Measurements from ENCODE around the gene ZDHHC8.
"Not testable (repeated sequence)": the region's sequence is repeated elsewhere in the genome, so short reads cannot be mapped to it uniquely, and the experiment has no call there.

ZDHHC8 gene

DNA sequence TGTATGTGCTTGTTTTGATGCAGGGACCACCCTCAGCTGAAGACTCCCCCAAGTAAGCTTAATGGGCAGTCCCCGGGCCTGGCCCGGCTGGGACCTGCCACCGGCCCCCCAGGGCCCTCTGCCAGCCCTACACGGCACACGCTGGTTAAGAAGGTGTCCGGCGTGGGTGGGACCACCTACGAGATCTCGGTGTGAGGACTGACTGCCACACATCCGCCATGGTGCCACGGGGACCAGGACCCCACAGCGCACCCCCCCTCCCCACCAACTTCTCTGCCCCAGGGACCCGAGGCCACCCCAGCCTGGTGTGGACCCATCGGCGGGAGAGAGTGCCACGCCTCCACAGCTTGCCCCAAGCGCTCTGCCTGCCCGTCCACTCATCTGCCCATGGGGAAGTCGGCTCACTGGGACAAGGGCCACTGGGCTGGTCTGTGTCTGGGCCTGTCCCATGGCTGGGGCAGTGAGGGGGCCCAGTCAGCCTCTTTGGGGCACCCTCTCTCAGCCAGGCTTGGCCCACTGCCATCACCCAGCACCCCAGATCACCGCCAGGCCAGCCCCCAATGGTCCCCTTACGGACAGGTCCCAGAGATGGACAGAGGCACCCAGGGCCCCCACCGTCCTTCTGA lies 13.7 kb downstream of the ZDHHC8 start:
- no peak for FAIRE-seq

DNA sequence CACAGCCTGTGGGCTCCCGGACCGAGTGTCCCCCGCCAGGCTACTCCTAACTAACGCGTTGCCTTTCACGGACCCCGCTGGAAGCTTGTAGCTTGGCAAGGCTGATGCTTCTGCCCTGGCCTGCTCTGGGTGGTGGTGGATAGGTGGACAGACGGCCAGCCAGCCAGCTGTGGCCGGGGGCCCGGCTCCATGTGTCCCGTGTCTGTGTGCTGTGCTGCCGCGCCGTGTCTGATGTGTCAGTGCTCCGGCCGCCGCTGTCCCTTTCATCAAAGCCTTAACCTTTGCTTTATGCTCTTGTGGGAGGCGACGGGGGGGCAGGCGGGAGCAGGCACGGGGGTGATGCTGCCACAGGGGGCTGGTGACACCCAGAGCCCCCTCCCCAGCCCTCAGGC lies 14.2 kb downstream of the ZDHHC8 start:
- no peak for FAIRE-seq

DNA sequence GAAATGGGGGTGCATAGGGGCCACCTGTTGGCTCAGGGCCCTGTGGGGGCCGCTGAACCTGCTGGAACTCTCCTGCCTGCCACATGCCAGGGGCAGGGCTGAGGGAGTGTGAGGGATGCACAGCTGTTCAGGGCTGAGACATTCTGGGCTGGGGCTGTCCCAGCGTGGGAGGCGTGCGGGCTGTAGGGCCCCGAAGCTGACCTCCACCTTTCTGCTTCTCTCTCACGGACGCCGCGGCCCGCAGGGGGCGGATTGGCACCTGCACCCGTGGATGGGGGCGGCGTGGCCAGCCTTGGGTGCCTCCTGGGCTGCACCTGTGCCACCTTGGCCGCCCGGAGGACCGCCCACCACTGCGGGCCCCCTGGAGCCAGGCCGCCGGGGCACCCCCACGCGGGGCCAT lies 15.2 kb downstream of the ZDHHC8 start:
- FAIRE-seq, result no peak

DNA sequence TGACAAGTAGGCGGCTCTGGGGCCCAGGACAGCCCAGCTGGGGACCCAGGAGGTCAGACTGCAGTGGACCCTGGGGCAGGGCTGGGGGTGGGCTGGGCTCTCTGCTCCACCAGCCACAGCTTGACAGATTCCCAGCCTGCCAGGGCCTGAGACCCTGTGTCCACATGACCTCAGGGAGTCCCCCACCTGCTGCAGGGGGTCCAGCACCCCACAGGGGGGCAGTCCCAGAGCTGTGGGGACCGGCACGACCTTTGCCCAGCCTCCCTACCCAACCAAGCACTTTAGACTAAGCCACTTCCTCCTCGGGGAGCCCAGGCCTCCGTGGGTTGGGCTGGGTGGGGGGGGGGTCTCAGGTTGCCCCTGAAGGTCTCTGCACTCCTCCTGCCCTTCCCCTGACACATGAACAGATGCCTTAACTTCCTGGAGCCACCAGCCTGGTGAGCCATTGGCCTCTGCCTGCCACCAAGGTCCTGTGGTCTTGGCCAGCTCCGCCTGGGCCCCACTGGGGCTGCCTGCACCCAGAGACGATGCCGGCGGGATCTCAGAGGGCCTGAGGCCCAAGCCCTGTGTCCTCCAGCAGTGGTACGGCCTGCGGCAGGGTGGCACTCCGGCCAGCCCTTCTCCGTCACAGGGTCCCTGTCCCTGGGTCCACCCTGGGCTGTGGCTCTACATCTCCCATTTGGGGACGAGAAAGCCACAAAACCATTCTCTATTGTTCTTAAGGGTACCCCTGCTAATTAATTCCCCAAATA lies 15.8 kb downstream of the ZDHHC8 start:
- no peak for FAIRE-seq

- FAIRE-seq, result no peak
Observed at GRCh38 chr22:20148414-20148813, 16.8 kb downstream of the ZDHHC8 start.

DNA sequence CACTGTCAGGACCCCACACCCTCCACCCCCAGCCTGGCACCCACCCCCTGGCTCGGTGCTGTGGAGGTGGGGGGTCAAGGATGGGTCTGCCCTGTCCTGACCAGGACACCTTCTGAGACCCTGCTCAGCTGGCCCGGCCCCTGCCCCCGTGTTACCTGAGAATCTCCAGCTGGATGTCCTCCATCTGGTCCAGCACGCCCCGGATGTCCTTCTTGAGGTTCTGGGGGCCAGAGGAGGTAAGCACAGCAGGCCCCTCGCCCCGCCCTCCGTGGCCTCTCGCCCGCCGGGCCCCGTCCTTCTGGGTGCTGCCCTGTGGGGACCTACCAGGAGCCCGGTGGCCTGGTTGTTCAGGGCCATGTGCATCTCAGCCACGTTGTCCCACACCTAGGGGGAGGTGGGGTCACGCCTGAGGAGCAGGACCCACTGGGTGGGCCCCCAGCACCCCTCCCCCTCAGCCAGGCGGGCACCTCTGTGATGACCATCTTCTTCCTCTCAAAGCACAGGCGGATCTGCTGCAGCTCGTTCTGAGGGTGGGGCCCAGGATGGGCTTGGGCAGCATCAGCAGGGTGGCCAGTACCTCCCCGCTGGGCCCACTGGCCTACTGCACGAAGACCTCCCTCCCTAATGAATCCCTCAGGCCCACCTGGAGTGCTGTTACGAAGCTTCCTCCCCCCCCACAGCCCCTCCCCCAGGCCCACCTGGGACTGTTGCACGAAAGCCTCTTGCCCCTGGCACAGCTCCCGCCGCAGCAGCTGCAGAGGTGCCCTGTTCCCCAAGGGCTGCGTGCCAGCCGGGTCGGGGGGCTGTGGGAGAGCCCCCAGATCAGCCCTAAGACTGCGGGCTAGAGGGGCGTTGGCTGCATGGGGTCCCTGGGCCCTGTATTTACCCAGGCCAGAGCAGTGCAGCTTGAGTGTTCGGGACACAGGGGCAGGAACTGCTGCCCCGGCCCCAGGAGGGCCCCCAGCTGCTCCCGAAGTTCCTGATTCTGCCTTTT lies 17.9 kb downstream of the ZDHHC8 start:
- no peak for FAIRE-seq

GRCh38 chr22:20150381-20151275 lies 19.0 kb downstream of the ZDHHC8 start, which contains the start of gene CCDC188:
TSS of gene CCDC188 (minus strand) at chr22:20151055. CDS start at chr22:20150986, 69 bp downstream.
- FAIRE-seq, result no peak

GRCh38 chr22:20151276-20151588 lies 19.6 kb downstream of the ZDHHC8 start:
- no peak for FAIRE-seq

GRCh38 chr22:20152464-20152890 lies 20.9 kb downstream of the ZDHHC8 start:
- no peak for FAIRE-seq

GRCh38 chr22:20153945-20154344 lies 22.3 kb downstream of the ZDHHC8 start:
- no peak for FAIRE-seq

- FAIRE-seq, result no peak
Observed at GRCh38 chr22:20154602-20155187, 23.1 kb downstream of the ZDHHC8 start.

GRCh38 chr22:20155330-20156041 lies 23.9 kb downstream of the ZDHHC8 start:
- no peak for FAIRE-seq

- no peak for FAIRE-seq
Observed at GRCh38 chr22:20156042-20156389, 24.4 kb downstream of the ZDHHC8 start.

DNA sequence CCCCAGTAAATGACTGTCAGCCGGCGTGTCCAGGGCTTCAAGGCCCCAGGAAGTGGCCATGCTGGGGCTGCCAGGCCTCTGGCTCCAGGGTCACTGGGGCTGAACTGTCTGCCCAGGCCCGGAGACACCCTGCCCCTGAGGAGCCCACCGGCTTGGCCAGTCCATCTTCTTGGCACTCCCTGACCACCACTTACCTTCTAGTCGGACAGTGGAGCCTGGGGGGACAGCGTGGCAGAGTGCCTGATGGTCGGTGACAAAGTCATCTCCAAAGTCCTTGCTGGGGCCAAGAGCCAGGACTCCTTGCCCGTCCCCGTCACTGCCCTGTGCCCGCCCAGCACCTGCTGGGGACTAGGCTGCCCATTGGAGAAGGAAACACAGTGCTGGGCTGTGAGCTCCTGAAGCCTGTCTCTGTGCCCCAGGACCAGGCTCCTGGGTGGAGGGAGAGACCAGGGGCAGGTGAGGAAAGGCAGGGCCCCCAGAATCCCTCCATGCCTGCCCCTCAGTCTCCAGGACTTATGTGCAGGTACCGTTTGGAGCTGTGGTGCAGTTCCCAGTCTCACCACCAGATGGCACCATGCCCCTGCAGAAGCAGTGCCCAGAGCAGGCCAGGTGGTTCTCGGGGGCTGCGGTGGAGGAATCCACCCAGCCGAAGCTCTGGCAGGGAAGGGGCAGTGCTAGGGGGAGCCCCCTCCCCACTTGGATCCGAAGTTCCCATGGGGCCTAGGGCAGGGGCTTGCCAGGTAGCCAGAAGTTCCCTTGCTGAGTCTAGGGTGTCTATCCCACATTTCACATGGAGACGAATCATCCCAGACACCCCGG lies 25.2 kb downstream of the ZDHHC8 start:
- FAIRE-seq, result no peak

DNA sequence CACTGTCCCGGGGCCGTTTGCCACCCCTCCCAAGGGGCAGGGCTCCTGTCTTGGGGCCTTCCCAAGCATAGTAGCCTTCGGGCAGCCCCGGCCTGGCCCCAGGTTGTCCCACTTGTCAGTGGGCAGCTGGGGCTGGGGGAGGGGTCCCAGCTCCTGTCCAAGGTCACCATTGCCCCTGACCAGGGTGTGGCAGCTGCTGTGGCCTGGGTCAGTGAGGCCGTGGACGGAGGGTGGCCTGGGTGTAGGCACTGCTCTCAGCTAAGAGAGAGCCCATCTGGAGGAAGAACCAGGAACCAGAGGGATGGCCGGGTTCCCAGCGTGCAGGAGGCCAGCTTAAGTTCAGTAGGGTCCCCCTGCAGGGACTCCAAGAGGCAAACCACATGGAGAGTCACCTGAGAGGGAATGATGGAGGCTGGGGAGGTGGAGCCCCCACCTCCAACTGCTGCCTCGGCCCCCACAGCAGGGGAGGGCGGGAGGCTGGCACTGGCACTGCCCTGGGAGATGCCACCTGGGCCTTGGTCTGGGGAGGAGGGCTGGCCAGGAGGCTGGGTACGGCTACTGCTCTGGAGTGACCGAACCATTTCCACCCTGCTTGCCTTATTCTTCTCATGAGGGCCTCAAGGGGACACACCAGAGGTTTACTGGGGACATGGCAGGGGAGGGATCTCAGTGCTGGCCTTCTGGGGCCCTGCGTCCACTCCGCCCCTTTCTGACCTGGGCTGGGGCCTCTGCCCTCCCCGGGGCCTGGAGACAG lies 26.0 kb downstream of the ZDHHC8 start:
- FAIRE-seq, result no peak

DNA sequence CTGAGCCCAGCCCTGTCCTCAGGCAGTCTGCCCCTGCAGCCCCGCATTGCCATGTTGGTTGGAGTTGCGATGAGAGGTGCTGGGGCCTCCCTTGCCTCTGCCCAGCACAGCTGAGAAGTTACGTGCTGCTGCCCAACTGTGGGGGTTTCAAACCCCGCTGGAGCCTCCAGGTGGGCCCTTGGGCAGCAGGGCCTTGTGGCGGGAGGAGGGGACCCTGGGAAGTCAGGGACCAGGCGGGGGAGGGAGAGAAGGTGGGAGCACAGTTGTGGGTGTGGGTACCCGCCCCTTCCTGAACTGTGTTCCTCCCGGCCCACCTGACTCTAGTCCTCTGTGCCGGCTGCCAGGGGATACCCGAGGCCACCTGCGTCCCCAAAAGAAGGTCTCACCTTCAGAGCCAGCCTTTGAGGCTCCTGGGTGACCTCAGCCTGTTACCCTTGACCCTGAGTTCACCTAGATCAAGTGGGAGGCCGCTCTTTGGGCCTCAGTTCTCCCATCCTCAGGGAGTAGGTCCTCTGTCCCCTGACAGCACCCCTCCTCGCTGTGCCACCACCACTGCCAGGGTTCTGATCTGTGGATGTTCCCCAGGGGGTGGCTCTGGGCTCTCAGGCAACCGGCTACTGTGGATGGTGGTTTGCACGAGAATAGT lies 26.9 kb downstream of the ZDHHC8 start:
- no peak for FAIRE-seq

DNA sequence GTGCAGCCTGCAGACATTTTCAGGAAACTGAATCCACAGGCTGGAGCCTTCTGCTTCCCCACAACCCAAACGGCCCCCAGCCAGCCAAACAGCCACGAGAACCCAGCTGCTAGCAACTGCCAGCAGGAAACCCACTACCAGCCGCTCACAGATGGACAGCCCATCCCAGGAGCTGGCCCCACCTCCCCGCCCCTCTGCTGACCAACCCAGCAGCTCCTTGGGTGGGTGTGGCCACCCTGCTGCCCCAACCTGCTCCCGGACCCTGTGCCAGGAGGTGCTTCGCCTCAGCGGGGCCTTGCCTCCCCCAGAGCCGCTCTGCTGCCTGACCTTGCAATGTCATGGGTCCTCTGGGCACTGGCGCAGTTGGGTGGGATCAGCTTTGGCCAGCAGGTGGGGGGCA lies 27.5 kb downstream of the ZDHHC8 start:
- no peak for FAIRE-seq

GRCh38 chr22:20159531-20159930 lies 27.9 kb downstream of the ZDHHC8 start:
- not testable (repeated sequence) for FAIRE-seq

DNA sequence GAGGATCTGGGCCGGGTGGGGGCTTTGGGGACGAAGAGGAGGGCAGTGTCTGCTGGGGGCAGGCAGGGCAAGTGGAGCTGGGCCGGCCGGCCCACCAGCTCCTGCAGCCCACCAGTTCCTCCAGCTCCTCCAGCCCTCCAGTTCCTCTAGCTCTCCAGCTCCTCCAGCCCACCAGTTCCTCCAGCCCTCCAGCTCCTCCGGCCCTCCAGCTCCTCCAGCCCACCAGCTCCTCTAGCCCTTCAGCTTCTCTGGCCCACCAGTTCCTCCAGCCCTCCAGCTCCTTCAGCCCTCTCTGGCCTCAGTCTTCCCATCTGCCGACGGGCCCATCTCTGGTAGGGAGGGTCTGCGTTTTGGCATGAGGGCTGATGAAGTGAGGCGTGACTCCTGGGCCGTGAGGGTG lies 28.4 kb downstream of the ZDHHC8 start:
- no peak for FAIRE-seq

Data from colon (tissue), 2 donors.